Measurements from ENCODE around the gene ALDH18A1.

The ALDH18A1 gene

DNA sequence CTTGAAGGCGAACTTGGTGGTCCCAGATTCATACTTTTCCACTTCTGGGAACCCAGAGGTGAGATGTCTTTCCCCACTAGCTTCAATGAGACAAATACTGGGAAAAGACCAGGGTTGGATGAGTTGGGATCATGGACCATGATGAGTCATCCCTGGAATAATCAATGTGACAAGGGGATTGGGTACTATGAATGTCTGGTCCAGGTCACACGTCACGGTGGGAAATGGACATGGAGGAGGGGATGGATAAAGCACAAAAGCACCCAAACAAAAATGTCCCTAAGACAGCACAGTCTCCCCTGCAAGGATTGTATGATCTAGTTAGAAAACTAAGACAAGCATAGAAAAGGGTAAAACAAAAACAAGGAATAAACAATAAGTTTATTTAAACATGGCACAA, 83.0 kb downstream of the ALDH18A1 start:
- H3K9me3 ChIP-seq (ENCODE audit: control insufficient read depth, low read length) = no peaks in the 10 kb centered on the region
- no peak overlapping the region for H3K9ac ChIP-seq (ENCODE audit: low read length)
- H3K36me3 ChIP-seq (ENCODE audit: control insufficient read depth, insufficient read depth, low read length) = no peaks in the 10 kb centered on the region
- H3K27me3 ChIP-seq (ENCODE audit: control insufficient read depth, insufficient read depth, low read length) = no peaks in the 10 kb centered on the region
- no peaks in the 10 kb centered on the region for H3K4me1 ChIP-seq (ENCODE audit: control insufficient read depth, insufficient read depth, low read length)
- no peak overlapping the region for H3K4me3 ChIP-seq (ENCODE audit: low read length)

DNA sequence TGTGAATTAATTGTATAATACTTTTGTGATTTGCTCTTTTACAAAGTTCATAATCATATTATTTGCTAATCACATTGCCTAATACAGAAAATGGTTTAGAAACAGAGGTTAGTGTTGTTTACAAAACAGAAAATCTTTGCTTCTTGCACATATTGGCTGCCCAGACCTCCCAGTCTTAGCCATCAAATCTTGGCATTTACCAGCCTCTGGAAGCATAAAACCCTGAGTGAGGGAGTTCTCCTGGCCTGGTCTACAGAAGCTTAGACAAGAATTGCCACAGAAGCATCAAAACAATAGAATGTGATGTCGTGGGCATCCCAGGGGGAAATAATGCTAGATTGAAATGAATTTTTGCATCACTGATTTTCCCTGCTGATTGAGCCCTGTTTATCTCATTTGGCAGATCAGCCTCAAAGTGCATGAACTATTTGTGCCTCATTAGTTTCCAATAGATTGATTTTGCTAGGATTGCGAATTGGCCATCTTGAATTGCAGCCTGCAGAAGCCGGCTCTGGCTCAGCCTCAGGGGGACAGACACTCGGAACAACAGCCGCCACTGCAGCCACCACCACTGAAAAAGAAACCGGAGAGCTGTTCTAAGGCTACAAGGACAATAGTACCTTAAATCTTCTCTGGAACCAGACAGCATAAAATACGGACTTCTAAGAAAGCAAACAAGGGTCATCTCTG, 84.2 kb downstream of the ALDH18A1 start:
- Histone ChIP-seq H3K27me3 (ENCODE audit: control insufficient read depth, insufficient read depth, low read length) (no peaks in the 10 kb centered on the region), H3K4me1 (ENCODE audit: control insufficient read depth, insufficient read depth, low read length) (peaks cover 7% of the 10 kb centered on the region), H3K9ac (ENCODE audit: low read length) (no peak overlapping the region), H3K4me3 (ENCODE audit: low read length) (no peak overlapping the region), H3K36me3 (ENCODE audit: control insufficient read depth, insufficient read depth, low read length) (no peaks in the 10 kb centered on the region), H3K9me3 (ENCODE audit: control insufficient read depth, low read length) (no peaks in the 10 kb centered on the region)

DNA sequence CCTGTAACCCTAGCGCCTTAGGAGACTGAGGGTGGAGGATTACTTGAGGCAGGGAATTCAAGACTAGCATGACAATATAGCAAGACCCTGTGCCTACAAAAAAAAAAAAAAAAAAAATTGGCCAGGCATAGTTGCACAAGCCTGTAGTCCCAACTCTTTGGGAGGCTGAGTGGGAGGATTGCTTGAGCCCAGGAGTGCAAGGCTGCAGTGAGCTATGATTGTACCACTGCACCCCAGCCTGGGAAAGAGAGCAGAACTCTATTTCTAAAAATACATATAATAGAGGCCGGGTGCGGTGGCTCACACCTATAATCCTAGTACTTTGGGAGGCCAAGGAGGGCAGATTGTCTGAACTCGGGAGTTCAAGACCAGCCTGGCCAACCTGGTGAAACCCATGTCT, 85.1 kb downstream of the ALDH18A1 start:
- no peak overlapping the region for H3K4me3 ChIP-seq (ENCODE audit: low read length)
- no peaks in the 10 kb centered on the region for H3K36me3 ChIP-seq (ENCODE audit: control insufficient read depth, insufficient read depth, low read length)
- no peaks in the 10 kb centered on the region for H3K27me3 ChIP-seq (ENCODE audit: control insufficient read depth, insufficient read depth, low read length)
- no peak overlapping the region for H3K9ac ChIP-seq (ENCODE audit: low read length)
- peaks cover 7% of the 10 kb centered on the region for H3K4me1 ChIP-seq (ENCODE audit: control insufficient read depth, insufficient read depth, low read length)
- H3K9me3 ChIP-seq (ENCODE audit: control insufficient read depth, low read length) = no peaks in the 10 kb centered on the region

DNA sequence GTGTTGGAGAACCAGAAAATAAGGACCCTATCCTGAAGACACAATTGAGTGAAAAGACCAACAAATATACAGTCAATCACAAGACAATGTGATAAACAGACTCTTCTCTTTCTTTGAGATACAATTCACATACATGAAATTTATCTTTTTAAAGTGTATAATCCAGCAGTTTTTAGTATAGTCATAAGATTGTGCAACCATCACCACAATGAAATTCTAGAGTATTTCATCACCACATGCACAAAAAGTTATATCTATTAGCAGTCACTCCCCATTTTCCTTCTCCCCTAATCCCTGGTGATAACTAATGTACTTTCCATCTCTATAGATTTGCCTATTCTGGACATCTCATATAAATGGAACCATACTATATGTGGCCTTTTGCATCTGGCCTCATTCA, 87.1 kb downstream of the ALDH18A1 start:
- Histone ChIP-seq H3K4me1 (ENCODE audit: control insufficient read depth, insufficient read depth, low read length) (peaks cover 7% of the 10 kb centered on the region), H3K9ac (ENCODE audit: low read length) (no peak overlapping the region), H3K36me3 (ENCODE audit: control insufficient read depth, insufficient read depth, low read length) (no peaks in the 10 kb centered on the region), H3K4me3 (ENCODE audit: low read length) (no peak overlapping the region), H3K27me3 (ENCODE audit: control insufficient read depth, insufficient read depth, low read length) (no peaks in the 10 kb centered on the region), H3K9me3 (ENCODE audit: control insufficient read depth, low read length) (no peaks in the 10 kb centered on the region)

DNA sequence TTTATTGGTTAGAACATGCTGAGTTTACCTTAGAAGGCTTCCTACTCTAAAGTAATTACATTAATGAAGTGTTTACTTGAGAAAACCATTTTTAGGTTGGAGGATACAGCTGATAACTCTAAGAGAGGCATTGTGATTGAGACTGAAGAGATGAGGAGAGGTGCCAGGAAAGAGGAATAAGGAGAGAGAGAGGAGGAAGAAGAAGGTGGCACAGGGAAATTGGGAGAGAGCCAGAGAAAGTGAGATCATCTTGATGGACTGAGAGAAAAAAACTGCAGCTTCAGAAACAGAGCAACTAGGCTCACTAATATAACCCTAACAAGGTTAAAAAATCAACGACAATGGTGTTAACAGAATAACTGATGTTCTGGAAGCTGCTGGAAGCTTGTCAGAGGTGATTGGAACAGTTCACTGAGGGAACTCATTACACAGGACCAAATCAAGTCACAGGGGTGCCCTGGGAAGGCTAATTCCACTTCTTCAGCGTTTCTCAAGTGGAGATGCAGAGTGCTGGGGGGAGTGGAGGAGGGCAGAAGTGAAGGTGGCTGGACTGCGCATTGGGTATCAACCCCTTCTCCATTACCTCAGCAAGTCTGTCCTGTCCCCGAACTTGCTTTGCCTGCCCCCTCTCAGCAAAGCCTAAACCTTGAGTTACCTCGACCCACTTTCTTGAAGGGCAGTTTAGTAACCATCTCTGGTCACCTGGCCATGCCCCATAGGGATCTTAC, 88.4 kb downstream of the ALDH18A1 start:
- H3K9ac ChIP-seq (ENCODE audit: low read length) = no peak overlapping the region
- H3K4me1 ChIP-seq (ENCODE audit: control insufficient read depth, insufficient read depth, low read length) = peaks cover 7% of the 10 kb centered on the region
- no peak overlapping the region for H3K4me3 ChIP-seq (ENCODE audit: low read length)
- H3K27me3 ChIP-seq (ENCODE audit: control insufficient read depth, insufficient read depth, low read length) = no peaks in the 10 kb centered on the region
- H3K9me3 ChIP-seq (ENCODE audit: control insufficient read depth, low read length) = no peaks in the 10 kb centered on the region
- no peaks in the 10 kb centered on the region for H3K36me3 ChIP-seq (ENCODE audit: control insufficient read depth, insufficient read depth, low read length)

DNA sequence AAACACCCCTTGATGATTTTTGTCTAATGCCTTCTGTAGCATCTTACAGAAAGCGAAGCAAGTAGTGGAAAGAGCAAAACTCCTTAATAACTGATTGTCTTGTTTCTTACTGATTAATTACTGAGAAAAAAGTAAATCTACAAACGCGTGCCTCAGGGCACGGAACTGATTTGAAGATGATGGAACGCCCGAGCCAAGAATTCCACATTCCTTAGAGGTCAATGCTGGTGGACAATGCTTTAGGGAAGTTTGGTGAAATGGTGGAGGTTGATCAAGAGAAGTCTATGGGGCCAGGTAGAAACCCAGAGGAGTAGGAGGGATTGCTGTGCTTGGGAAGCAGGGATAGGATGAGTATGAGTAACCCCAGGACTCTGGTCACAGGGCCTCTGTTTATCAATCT, 90.4 kb downstream of the ALDH18A1 start:
- Histone ChIP-seq H3K9ac (ENCODE audit: low read length) (no peak overlapping the region), H3K4me3 (ENCODE audit: low read length) (no peak overlapping the region)

DNA sequence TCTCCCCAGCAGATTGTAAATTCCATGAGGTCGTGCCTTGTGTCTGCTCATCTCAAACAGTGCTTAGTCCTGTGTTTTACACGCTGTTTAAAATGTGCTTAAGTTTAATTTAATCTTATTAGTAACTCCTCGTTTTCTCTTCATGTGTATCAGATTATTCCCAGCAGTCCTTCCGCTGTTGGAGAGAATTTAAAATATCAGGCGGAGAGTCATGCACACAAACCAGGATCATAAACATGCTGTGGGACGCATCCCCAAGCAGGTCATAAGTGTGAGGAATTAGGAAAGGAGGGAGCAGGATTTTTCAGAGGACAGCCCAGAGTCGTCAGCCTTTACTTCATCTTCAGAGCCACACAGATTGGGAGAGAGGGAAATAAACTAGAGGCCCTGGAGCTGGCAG, 91.2 kb downstream of the ALDH18A1 start:
- Histone ChIP-seq H3K36me3 (ENCODE audit: control insufficient read depth, insufficient read depth, low read length) (no peaks in the 10 kb centered on the region), H3K27me3 (ENCODE audit: control insufficient read depth, insufficient read depth, low read length) (no peaks in the 10 kb centered on the region), H3K9me3 (ENCODE audit: control insufficient read depth, low read length) (no peaks in the 10 kb centered on the region), H3K4me3 (ENCODE audit: low read length) (no peak overlapping the region), H3K9ac (ENCODE audit: low read length) (no peak overlapping the region), H3K4me1 (ENCODE audit: control insufficient read depth, insufficient read depth, low read length) (peaks cover 7% of the 10 kb centered on the region)

More for the DNA sequence above, 90.4 kb downstream of the ALDH18A1 start:
- Histone ChIP-seq H3K4me1 (ENCODE audit: control insufficient read depth, insufficient read depth, low read length) (peaks cover 7% of the 10 kb centered on the region), H3K36me3 (ENCODE audit: control insufficient read depth, insufficient read depth, low read length) (no peaks in the 10 kb centered on the region), H3K9me3 (ENCODE audit: control insufficient read depth, low read length) (no peaks in the 10 kb centered on the region), H3K27me3 (ENCODE audit: control insufficient read depth, insufficient read depth, low read length) (no peaks in the 10 kb centered on the region)

DNA sequence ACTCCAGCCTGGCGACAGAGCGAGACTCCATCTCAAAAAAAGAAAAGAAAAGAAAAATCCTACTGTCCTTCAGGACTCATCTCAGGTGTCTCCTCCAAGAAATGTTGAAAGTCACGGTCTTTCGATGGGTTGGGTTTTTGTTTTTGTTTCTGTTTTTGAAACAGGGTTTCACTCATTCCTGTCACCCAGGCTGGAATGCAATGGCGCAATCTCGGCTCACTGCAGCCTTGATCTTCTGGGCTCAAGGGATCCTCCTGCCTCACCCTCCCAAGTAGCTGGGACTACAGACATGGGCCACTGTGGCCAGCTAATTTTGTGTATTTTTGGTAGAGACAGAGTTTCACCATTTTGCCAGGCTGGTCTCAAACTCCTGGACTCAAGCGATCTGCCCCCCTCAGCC, 92.2 kb downstream of the ALDH18A1 start:
- H3K9ac ChIP-seq (ENCODE audit: low read length) = no peak overlapping the region
- peaks cover 12% of the 10 kb centered on the region for H3K4me1 ChIP-seq (ENCODE audit: control insufficient read depth, insufficient read depth, low read length)
- H3K9me3 ChIP-seq (ENCODE audit: control insufficient read depth, low read length) = no peaks in the 10 kb centered on the region

DNA sequence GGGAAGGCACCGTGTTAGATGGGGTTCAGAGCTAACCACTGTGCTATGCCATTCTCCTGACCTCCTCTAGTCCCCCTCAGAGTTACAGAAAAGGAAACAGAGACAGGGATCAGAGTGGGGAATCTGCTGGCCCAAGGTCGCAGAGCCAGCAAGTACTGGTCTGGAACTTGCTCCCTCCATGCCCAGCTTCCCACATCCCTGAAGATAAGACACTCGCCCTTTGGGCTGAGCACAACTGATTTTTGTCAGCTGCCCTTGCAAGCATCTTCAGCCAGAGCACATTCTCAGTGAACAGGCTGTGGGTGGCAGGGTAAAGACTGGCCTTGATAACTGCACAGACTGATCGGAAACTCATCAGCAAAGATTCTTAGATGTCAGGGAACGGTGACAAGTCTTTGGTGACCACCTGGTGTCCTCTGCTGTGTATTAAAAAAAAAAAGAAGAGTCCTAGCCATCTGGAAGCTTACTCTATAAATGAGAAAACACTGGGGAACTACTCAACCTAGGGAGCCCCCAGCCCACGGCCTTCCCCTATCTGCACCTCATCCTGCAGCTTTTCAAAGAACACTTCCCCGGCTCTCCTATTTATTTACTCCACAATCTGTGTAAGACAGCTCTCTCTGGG, 94.1 kb downstream of the ALDH18A1 start:
- H3K9me3 ChIP-seq (ENCODE audit: control insufficient read depth, low read length) = no peaks in the 10 kb centered on the region
- peaks cover 11% of the 10 kb centered on the region for H3K4me1 ChIP-seq (ENCODE audit: control insufficient read depth, insufficient read depth, low read length)
- H3K36me3 ChIP-seq (ENCODE audit: control insufficient read depth, insufficient read depth, low read length) = no peaks in the 10 kb centered on the region
- H3K9ac ChIP-seq (ENCODE audit: low read length) = no peak overlapping the region
- no peak overlapping the region for H3K4me3 ChIP-seq (ENCODE audit: low read length)
- H3K27me3 ChIP-seq (ENCODE audit: control insufficient read depth, insufficient read depth, low read length) = no peaks in the 10 kb centered on the region

More for the DNA sequence above, 92.2 kb downstream of the ALDH18A1 start:
- H3K36me3 ChIP-seq (ENCODE audit: control insufficient read depth, insufficient read depth, low read length) = no peaks in the 10 kb centered on the region
- H3K27me3 ChIP-seq (ENCODE audit: control insufficient read depth, insufficient read depth, low read length) = no peaks in the 10 kb centered on the region
- no peak overlapping the region for H3K4me3 ChIP-seq (ENCODE audit: low read length)

DNA sequence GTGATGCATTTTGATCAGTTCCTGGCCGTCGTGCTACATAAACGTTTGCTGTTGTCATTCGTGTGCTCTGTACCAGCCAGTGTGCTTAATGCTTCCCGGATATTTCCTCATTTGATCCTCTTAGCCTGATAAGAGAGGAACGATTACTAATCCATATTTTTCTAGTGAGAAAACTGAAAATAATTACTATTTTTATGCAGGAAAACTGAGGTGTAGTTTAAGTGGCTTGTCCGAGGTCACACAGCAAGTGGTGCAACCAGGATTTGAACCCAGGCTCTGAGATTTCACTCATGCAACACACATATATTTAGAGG, 94.7 kb downstream of the ALDH18A1 start:
- Histone ChIP-seq H3K9ac (ENCODE audit: low read length) (peak overlapping the region; percentile 53), H3K36me3 (ENCODE audit: control insufficient read depth, insufficient read depth, low read length) (no peaks in the 10 kb centered on the region), H3K4me3 (ENCODE audit: low read length) (peak overlapping the region; percentile 33), H3K27me3 (ENCODE audit: control insufficient read depth, insufficient read depth, low read length) (no peaks in the 10 kb centered on the region), H3K4me1 (ENCODE audit: control insufficient read depth, insufficient read depth, low read length) (peaks cover 11% of the 10 kb centered on the region), H3K9me3 (ENCODE audit: control insufficient read depth, low read length) (no peaks in the 10 kb centered on the region)

DNA sequence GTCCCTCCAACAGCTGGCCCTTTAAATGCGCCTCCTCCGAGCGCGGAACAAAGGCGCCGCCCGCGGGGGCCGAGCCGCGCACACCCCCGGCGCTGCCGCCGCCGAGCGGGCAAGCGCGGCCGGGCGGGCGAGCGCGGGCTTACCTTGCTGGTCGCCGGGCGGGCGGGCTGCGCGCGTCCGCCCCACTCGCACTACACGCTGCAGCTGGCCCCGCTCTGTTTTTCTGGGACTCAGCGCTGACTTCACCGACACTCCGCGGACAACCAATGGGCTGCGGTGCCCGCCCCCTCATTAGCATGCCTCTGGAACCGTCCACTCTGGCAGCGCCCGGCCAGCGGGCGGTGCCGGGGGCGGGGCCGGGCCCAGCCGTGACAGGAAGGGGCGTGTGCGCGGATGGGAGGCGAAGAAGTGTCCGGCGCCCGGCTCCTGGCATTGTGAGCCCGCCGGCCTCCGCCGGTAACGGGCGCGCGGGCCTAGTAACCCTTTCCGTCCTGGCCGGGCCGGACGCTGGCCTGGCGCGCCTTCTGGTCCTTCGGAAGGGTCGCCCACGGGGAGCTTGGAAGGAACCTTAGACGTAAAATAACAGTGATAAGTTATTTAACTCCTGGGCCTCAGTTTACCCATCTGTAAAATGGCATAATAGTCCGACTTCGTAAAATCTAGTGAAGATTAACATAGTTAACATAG, 95.2 kb downstream of the ALDH18A1 start, which contains the start of gene SORBS1:
Gene SORBS1, minus strand, starts transcription at position 195 of the 687 bp plus-strand sequence. CDS start 120,236 bp downstream, outside the sequence.
- peaks cover 11% of the 10 kb centered on the region for H3K4me1 ChIP-seq (ENCODE audit: control insufficient read depth, insufficient read depth, low read length)
- H3K36me3 ChIP-seq (ENCODE audit: control insufficient read depth, insufficient read depth, low read length) = no peaks in the 10 kb centered on the region
- peak within 1 kb of the TSS; percentile 94 for H3K9ac ChIP-seq (ENCODE audit: low read length)

More for the DNA sequence above, 95.2 kb downstream of the ALDH18A1 start, which contains the start of gene SORBS1:
- Histone ChIP-seq H3K9me3 (ENCODE audit: control insufficient read depth, low read length) (no peaks in the 10 kb centered on the region), H3K4me3 (ENCODE audit: low read length) (peak within 1 kb of the TSS; percentile 66), H3K27me3 (ENCODE audit: control insufficient read depth, insufficient read depth, low read length) (no peaks in the 10 kb centered on the region)
